CD1c-positive myeloid dendritic cell (primary cell): ENCODE measurements around the gene ZFYVE28.
A peak's percentile ranks its signal among the peaks of the same experiment; 100 is the strongest.

Experiments
- DNase-seq: peaks from one replicate; pipeline ENCODE4 v3.0.0-alpha.2; 2016; ENCODE audit errors: extremely low spot score

Gene ZFYVE28

GRCh38 chr4:2272828-2273120 is 145.7 kb downstream of the ZFYVE28 start:
- DNase-seq, result no peak

GRCh38 chr4:2272026-2272827 is 146.2 kb downstream of the ZFYVE28 start:
- no peak for DNase-seq

GRCh38 chr4:2271279-2272025 is 147.0 kb downstream of the ZFYVE28 start:
- DNase-seq, result no peak

- DNase-seq, result no peak
Observed at GRCh38 chr4:2270341-2271165, 147.9 kb downstream of the ZFYVE28 start.

- DNase-seq, result no peak
Observed at GRCh38 chr4:2269618-2270163, 148.8 kb downstream of the ZFYVE28 start.

- no peak for DNase-seq
Observed at GRCh38 chr4:2269206-2269531, 149.3 kb downstream of the ZFYVE28 start.

- DNase-seq, result no peak
Observed at GRCh38 chr4:2268357-2269205, 149.9 kb downstream of the ZFYVE28 start.

- no peak for DNase-seq
Observed at GRCh38 chr4:2267841-2268240, 150.6 kb downstream of the ZFYVE28 start.

- DNase-seq, result no peak
Observed at GRCh38 chr4:2267320-2267811, 151.1 kb downstream of the ZFYVE28 start.

GRCh38 chr4:2266821-2267220 is 151.6 kb downstream of the ZFYVE28 start:
- DNase-seq, result no peak

GRCh38 chr4:2266181-2266580 is 152.3 kb downstream of the ZFYVE28 start:
- no peak for DNase-seq

GRCh38 chr4:2265113-2266110 is 153.0 kb downstream of the ZFYVE28 start:
- no peak for DNase-seq

GRCh38 chr4:2264481-2265041 is 153.9 kb downstream of the ZFYVE28 start:
- no peak for DNase-seq

GRCh38 chr4:2263926-2264321 is 154.5 kb downstream of the ZFYVE28 start:
- DNase-seq, result no peak

- no peak for DNase-seq
Observed at GRCh38 chr4:2262944-2263250, 155.5 kb downstream of the ZFYVE28 start.

GRCh38 chr4:2262145-2262943 is 156.1 kb downstream of the ZFYVE28 start:
- peak; percentile 99 for DNase-seq

- DNase-seq, result no peak
Observed at GRCh38 chr4:2261853-2262144, 156.6 kb downstream of the ZFYVE28 start, which contains the start of gene MXD4. Gene MXD4 (minus strand): TSS chr4:2262109. CDS start chr4:2261980, 129 bp downstream.

GRCh38 chr4:2261110-2261852 is 157.2 kb downstream of the ZFYVE28 start:
- DNase-seq, result peak; percentile 73
